Uterus (tissue), 2 donors: ENCODE results near the gene HSD17B8.

Experiments used
- POLR2A ChIP-seq, 2 donors: fragments of 450-650 bp; IDR thresholded peaks; one replicate each; pipeline ENCODE4 v1.6.1; 2016; ENCODE audit warnings: antibody characterized with exemption in 2 of 2, mild to moderate bottlenecking in 1 of 2, moderate library complexity in 1 of 2
- TF ChIP-seq, protein P1 (sequence below), 4 experiments: fragments of 200-600 bp in 2 of 4; fragments of 450-650 bp in 2 of 4; sonication (generic) in 2 of 4; IDR thresholded peaks; one replicate each; pipeline ENCODE4 v1.5.1; 2016 to 2019; ENCODE audit warnings: antibody characterized with exemption in 4 of 4, mild to moderate bottlenecking in 2 of 4, moderate library complexity in 1 of 4

GRCh38 chr6:33206864-33207551 is 2.6 kb downstream of the HSD17B8 start:
- TF ChIP-seq, protein P1, sequence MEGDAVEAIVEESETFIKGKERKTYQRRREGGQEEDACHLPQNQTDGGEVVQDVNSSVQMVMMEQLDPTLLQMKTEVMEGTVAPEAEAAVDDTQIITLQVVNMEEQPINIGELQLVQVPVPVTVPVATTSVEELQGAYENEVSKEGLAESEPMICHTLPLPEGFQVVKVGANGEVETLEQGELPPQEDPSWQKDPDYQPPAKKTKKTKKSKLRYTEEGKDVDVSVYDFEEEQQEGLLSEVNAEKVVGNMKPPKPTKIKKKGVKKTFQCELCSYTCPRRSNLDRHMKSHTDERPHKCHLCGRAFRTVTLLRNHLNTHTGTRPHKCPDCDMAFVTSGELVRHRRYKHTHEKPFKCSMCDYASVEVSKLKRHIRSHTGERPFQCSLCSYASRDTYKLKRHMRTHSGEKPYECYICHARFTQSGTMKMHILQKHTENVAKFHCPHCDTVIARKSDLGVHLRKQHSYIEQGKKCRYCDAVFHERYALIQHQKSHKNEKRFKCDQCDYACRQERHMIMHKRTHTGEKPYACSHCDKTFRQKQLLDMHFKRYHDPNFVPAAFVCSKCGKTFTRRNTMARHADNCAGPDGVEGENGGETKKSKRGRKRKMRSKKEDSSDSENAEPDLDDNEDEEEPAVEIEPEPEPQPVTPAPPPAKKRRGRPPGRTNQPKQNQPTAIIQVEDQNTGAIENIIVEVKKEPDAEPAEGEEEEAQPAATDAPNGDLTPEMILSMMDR (IDR thresholded peaks at IDR 0.05): no peak
- no peak for TF ChIP-seq POLR2A (IDR thresholded peaks at IDR 0.05)
